SK-N-MC (cell line): Measurements from ENCODE around the gene CD96.

ENCODE experiments used
- EZH2 ChIP-seq: fragments of 200-600 bp; sonication (generic); IDR thresholded peaks from one replicate; pipeline ENCODE4 v1.6.1; 2017; ENCODE audit warnings: antibody characterized with exemption
- FOXP2 ChIP-seq: optimal IDR thresholded peaks from 2 replicates; pipeline ENCODE3; 2011; ENCODE audit warnings: mild to moderate bottlenecking, moderate library complexity; ENCODE audit not compliant: insufficient read depth; ENCODE audit errors: extremely low read length, control extremely low read depth
- POLR2AphosphoS5 ChIP-seq: IDR thresholded peaks from 2 replicates; pipeline ENCODE4 v1.6.1; 2012; ENCODE audit warnings: mild to moderate bottlenecking, low read depth, low read length, borderline replicate concordance

DNA sequence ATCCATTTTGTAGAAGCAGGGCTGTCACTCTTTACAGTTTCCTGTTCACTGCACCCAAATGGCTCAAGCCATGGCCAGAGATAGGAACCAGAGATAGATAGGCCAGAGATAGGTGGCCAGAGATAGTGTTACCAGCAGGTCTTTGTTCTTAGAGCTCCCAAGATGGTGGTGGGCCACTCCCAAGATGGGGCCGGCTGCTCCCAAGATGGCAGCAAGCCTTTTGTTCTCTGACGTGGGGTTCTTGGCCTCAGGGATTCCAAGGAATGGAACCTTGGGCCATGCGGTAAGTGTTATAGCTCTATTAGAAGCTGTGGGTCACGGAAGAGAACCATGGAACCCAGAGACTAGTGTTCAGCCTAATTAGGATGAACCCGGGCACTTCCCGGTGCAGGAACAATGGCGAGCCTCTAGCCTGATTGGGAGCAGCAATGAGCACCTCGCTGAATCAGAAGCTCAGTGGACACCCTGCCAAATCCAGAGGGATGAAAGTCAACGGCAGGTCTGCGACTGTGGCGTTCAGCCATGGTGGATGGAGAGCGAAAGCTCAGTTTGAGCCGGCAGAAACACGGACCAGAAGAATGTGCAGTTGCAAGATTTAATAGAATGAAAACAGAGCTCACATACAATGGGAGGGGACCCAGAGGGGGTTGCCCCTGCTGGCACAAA, 45.0 kb upstream of the CD96 start:
- TF ChIP-seq EZH2: no peak
- no peak for TF ChIP-seq POLR2AphosphoS5
- TF ChIP-seq FOXP2: no peak
